Measurements from ENCODE around the gene RTL5.

- TF ChIP-seq CTCF (conservative IDR thresholded peaks at IDR 0.05): no peak
- TF ChIP-seq ZFX (IDR thresholded peaks at IDR 0.05): no peak
Observed at GRCh38 chrX:72141372-72142004, 9.8 kb upstream of the RTL5 start.

Data from C4-2B (cell line).